ENCODE results near the gene MAP4K3.

GRCh38 chr2:39409697-39410389 lies 27.2 kb downstream of the MAP4K3 start:
- TF ChIP-seq EZH2 (IDR thresholded peaks at IDR 0.05; ENCODE audit: borderline replicate concordance, low read depth, low read length, poor library complexity, severe bottlenecking) (no peak), CTCF (conservative IDR thresholded peaks at IDR 0.05; ENCODE audit: low read depth, low read length) (no peak)

All from A673 (cell line).